Naive thymus-derived CD8-positive, alpha-beta T cell (primary cell): Measurements from ENCODE around the gene SLC9A9. TPM values are rescaled to one million over a fixed set of nuclear protein-coding genes. Genes with fewer than 3 reads are reported as not detected.

ENCODE experiments used
- ATAC-seq, 2 donors: fragments of 150-1000 bp; cut with Tn5 transposase in 1 of 2; sonication (Bioruptor Pico), chemical (Tn5 transposase) in 1 of 2; 1 replicate in 1 of 2; 2 replicates in 1 of 2; pipeline ENCODE4 v1.10.0; 2021; ENCODE audit warnings: mild to moderate bottlenecking in 2 of 2, moderate library complexity in 2 of 2
- POLR2A ChIA-PET: fragments of 350-600 bp; sonication (Branson Sonifier 250); formaldehyde crosslinking; loops from one replicate; lab custom pipeline; 2021; ENCODE audit warnings: antibody characterized with exemption; lab: Charles Lee
- DNase-seq, 10 donors: peaks; one replicate each; pipeline versions ENCODE4 v3.0.0 to v3.0.0-alpha.2; 2020 to 2022
- H3K27ac Mint-ChIP-seq, 10 donors: one replicate each; pipeline ENCODE4 v1.8.0; 2020 to 2022; ENCODE audit warnings: mild to moderate bottlenecking in 10 of 10, mixed read lengths in 10 of 10, moderate library complexity in 4 of 10, inconsistent platforms in 1 of 10
- H3K27me3 Mint-ChIP-seq, 5 donors: one replicate each; pipeline ENCODE4 v1.8.0; 2021 to 2022; ENCODE audit warnings: mixed read lengths in 5 of 5
- H3K36me3 Mint-ChIP-seq, 3 donors: one replicate each; pipeline ENCODE4 v1.8.0; 2020 to 2022; ENCODE audit warnings: mixed read lengths in 3 of 3, mild to moderate bottlenecking in 2 of 3, inconsistent platforms in 1 of 3
- H3K4me1 Mint-ChIP-seq, 4 donors: one replicate each; pipeline ENCODE4 v1.8.0; 2021 to 2022; ENCODE audit warnings: mixed read lengths in 4 of 4
- H3K4me3 Mint-ChIP-seq, 10 donors: one replicate each; pipeline ENCODE4 v1.8.0; 2020 to 2022; ENCODE audit warnings: mild to moderate bottlenecking in 10 of 10, mixed read lengths in 10 of 10, moderate library complexity in 6 of 10, inconsistent platforms in 1 of 10
- H3K9me3 Mint-ChIP-seq, 9 donors: one replicate each; pipeline ENCODE4 v1.8.0; 2020 to 2022; ENCODE audit warnings: mixed read lengths in 9 of 9, mild to moderate bottlenecking in 3 of 9, inconsistent platforms in 1 of 9, moderate library complexity in 1 of 9
- polyA plus RNA-seq, 3 donors: library from polyadenylated mRNA; unstranded; fragments of 300-500 nt; fragmentation: Illumina TruSeq; gene quantifications; one replicate each; pipeline ENCODE4 v1.2.3, GENCODE V29; 2021
- total RNA-seq, 8 experiments: library from RNA in 2 of 8; stranded (reverse) in 2 of 8; gene quantifications; one replicate each; pipeline ENCODE4 v1.2.3 and lab custom pipeline; 2021 to 2026

The SLC9A9 gene
- total and polyA plus RNA-seq, 5 experiments from 2014 or later: 9.6 to 19.4 (median 14.2) TPM

- peaks cover 0 to 9% (median 2%) of the 10 kb centered on the region in 3 donors for H3K36me3 Mint-ChIP-seq
- no peak overlapping the region for H3K4me3 Mint-ChIP-seq
- H3K4me1 Mint-ChIP-seq: peaks cover 0 to 11% (median 0%) of the 10 kb centered on the region in 4 donors
- ATAC-seq: no peak
- peaks cover 6 to 31% (median 19%) of the 10 kb centered on the region in 5 donors for H3K27me3 Mint-ChIP-seq
- DNase-seq: no peak
- peaks cover 0 to 13% (median 3%) of the 10 kb centered on the region in 9 donors for H3K9me3 Mint-ChIP-seq
- POLR2A ChIA-PET: interaction anchor here (0.7 kb wide), 2 partner anchors 10 to 34 kb away, joined by 3 read pairs; no protein-coding TSS in a partner anchor
- H3K27ac Mint-ChIP-seq: no peak overlapping the region
Measured at GRCh38 chr3:143865302-143865701, 17.0 kb upstream of the SLC9A9 start.

- POLR2A ChIA-PET: no interaction called here
- no peak overlapping the region for H3K27ac Mint-ChIP-seq
- H3K36me3 Mint-ChIP-seq: peaks cover 0 to 9% (median 2%) of the 10 kb centered on the region in 3 donors
- peaks cover 0 to 13% (median 1%) of the 10 kb centered on the region in 5 donors for H3K27me3 Mint-ChIP-seq
- H3K9me3 Mint-ChIP-seq: peaks cover 0 to 14% (median 5%) of the 10 kb centered on the region in 9 donors
- ATAC-seq (no peak), DNase-seq (no peak)
- peaks cover 5 to 14% (median 12%) of the 10 kb centered on the region in 4 donors for H3K4me1 Mint-ChIP-seq
- no peak overlapping the region for H3K4me3 Mint-ChIP-seq
Measured at GRCh38 chr3:143859465-143860203, 11.4 kb upstream of the SLC9A9 start.

GRCh38 chr3:143856252-143856970 lies 8.1 kb upstream of the SLC9A9 start:
- Mint-ChIP-seq H3K36me3 (peaks cover 0 to 9% (median 2%) of the 10 kb centered on the region in 3 donors), H3K4me3 (no peak overlapping the region), H3K9me3 (peaks cover 0 to 12% (median 4%) of the 10 kb centered on the region in 9 donors), H3K27ac (peak overlapping the region in 1 of 10 donors; percentile 24), H3K4me1 (peaks cover 5 to 14% (median 12%) of the 10 kb centered on the region in 4 donors), H3K27me3 (peaks cover 0 to 9% (median 0%) of the 10 kb centered on the region in 5 donors)
- POLR2A ChIA-PET: no interaction called here
- no peak for ATAC-seq
- DNase-seq: no peak

- POLR2A ChIA-PET: interaction anchor here (0.5 to 1.4 kb wide), 2 partner anchors 10 to 117 kb away, joined by 3 to 5 read pairs; partner anchors contain the start of gene DIPK2A
- peak overlapping the region in 6 of 10 donors; percentile 15 to 89 (median 50) for H3K27ac Mint-ChIP-seq
Measured at GRCh38 chr3:143855183-143855582, 6.9 kb upstream of the SLC9A9 start.

GRCh38 chr3:143851331-143852017 lies 3.2 kb upstream of the SLC9A9 start:
- no peak overlapping the region for H3K4me3 Mint-ChIP-seq
- no peaks in the 10 kb centered on the region for H3K9me3 Mint-ChIP-seq
- no peak overlapping the region for H3K27ac Mint-ChIP-seq
- POLR2A ChIA-PET: no interaction called here
- no peaks in the 10 kb centered on the region for H3K36me3 Mint-ChIP-seq
- H3K4me1 Mint-ChIP-seq: peaks cover 13 to 45% (median 40%) of the 10 kb centered on the region in 4 donors
- no peaks in the 10 kb centered on the region for H3K27me3 Mint-ChIP-seq
- DNase-seq (no peak), ATAC-seq (no peak)

More at GRCh38 chr3:143855183-143855582, 6.9 kb upstream of the SLC9A9 start:
- no peaks in the 10 kb centered on the region for H3K36me3 Mint-ChIP-seq
- DNase-seq (peak in 3 of 10 donors; percentile 2 to 32 (median 28)), ATAC-seq (peak; percentile 60 to 77)
- H3K4me1 Mint-ChIP-seq: peaks cover 5 to 16% (median 13%) of the 10 kb centered on the region in 4 donors
- H3K27me3 Mint-ChIP-seq: no peaks in the 10 kb centered on the region
- H3K4me3 Mint-ChIP-seq: peak overlapping the region in 5 of 10 donors; percentile 5 to 59 (median 14)
- peaks cover 0 to 4% (median 0%) of the 10 kb centered on the region in 9 donors for H3K9me3 Mint-ChIP-seq

- H3K36me3 Mint-ChIP-seq: no peaks in the 10 kb centered on the region
- H3K4me1 Mint-ChIP-seq: peaks cover 13 to 50% (median 41%) of the 10 kb centered on the region in 4 donors
- no peak for DNase-seq
- ATAC-seq: no peak
- H3K27ac Mint-ChIP-seq: no peak overlapping the region
- POLR2A ChIA-PET: no interaction called here
- H3K9me3 Mint-ChIP-seq: no peaks in the 10 kb centered on the region
- no peak overlapping the region for H3K4me3 Mint-ChIP-seq
- no peaks in the 10 kb centered on the region for H3K27me3 Mint-ChIP-seq
Measured at GRCh38 chr3:143850877-143851276, 2.6 kb upstream of the SLC9A9 start.

GRCh38 chr3:143849854-143850549 lies 1.7 kb upstream of the SLC9A9 start:
- Mint-ChIP-seq H3K9me3 (no peaks in the 10 kb centered on the region), H3K36me3 (no peaks in the 10 kb centered on the region), H3K27me3 (no peaks in the 10 kb centered on the region), H3K4me3 (no peak overlapping the region), H3K4me1 (peaks cover 10 to 52% (median 38%) of the 10 kb centered on the region in 4 donors), H3K27ac (peak overlapping the region in 2 of 10 donors; percentile 26 to 71)
- DNase-seq (no peak), ATAC-seq (no peak)
- POLR2A ChIA-PET: interaction anchor here (3.7 kb wide), 1 partner anchor 122 kb away, joined by 19 read pairs; the partner anchor contains the start of gene DIPK2A

- peaks cover 10 to 54% (median 41%) of the 10 kb centered on the region in 4 donors for H3K4me1 Mint-ChIP-seq
- H3K27me3 Mint-ChIP-seq: no peaks in the 10 kb centered on the region
- no peak for ATAC-seq
Measured at GRCh38 chr3:143848704-143849103, 436 bp upstream of the SLC9A9 start.

GRCh38 chr3:143843587-143843986 lies 4.7 kb downstream of the SLC9A9 start:
- H3K36me3 Mint-ChIP-seq: peaks cover 0 to 3% (median 0%) of the 10 kb centered on the region in 3 donors
- H3K27ac Mint-ChIP-seq: no peak overlapping the region
- DNase-seq (no peak), ATAC-seq (no peak)
- no peaks in the 10 kb centered on the region for H3K27me3 Mint-ChIP-seq
- H3K9me3 Mint-ChIP-seq: no peaks in the 10 kb centered on the region
- H3K4me3 Mint-ChIP-seq: no peak overlapping the region
- POLR2A ChIA-PET: no interaction called here
- H3K4me1 Mint-ChIP-seq: peaks cover 10 to 52% (median 45%) of the 10 kb centered on the region in 4 donors

More at GRCh38 chr3:143848704-143849103, 436 bp upstream of the SLC9A9 start:
- DNase-seq: no peak
- Mint-ChIP-seq H3K4me3 (peak overlapping the region; percentile 88 to 100 (median 98)), H3K36me3 (no peaks in the 10 kb centered on the region), H3K27ac (peak overlapping the region in 8 of 10 donors; percentile 35 to 95 (median 94)), H3K9me3 (no peaks in the 10 kb centered on the region)
- POLR2A ChIA-PET: interaction anchor here (0.7 to 3.7 kb wide), 2 partner anchors 123 to 660 kb away, joined by 4 to 19 read pairs; partner anchors contain the start of gene DIPK2A

- Mint-ChIP-seq H3K4me1 (peaks cover 9 to 35% (median 28%) of the 10 kb centered on the region in 4 donors), H3K9me3 (no peaks in the 10 kb centered on the region)
- POLR2A ChIA-PET: no interaction called here
Measured at GRCh38 chr3:143840636-143841035, 7.6 kb downstream of the SLC9A9 start.

GRCh38 chr3:143839980-143840379 lies 8.3 kb downstream of the SLC9A9 start:
- H3K4me1 Mint-ChIP-seq: peaks cover 7 to 35% (median 23%) of the 10 kb centered on the region in 4 donors
- peaks cover 4 to 8% (median 4%) of the 10 kb centered on the region in 3 donors for H3K36me3 Mint-ChIP-seq
- no peak for ATAC-seq
- no peak overlapping the region for H3K27ac Mint-ChIP-seq
- no peak for DNase-seq
- no peak overlapping the region for H3K4me3 Mint-ChIP-seq
- H3K27me3 Mint-ChIP-seq: peaks cover 0 to 4% (median 0%) of the 10 kb centered on the region in 5 donors
- POLR2A ChIA-PET: no interaction called here
- H3K9me3 Mint-ChIP-seq: no peaks in the 10 kb centered on the region

More at GRCh38 chr3:143840636-143841035, 7.6 kb downstream of the SLC9A9 start:
- Mint-ChIP-seq H3K4me3 (no peak overlapping the region), H3K36me3 (peaks cover 4 to 8% (median 4%) of the 10 kb centered on the region in 3 donors), H3K27ac (no peak overlapping the region), H3K27me3 (peaks cover 0 to 4% (median 0%) of the 10 kb centered on the region in 5 donors)
- DNase-seq (no peak), ATAC-seq (no peak)
